MM.1S (cell line): ENCODE measurements around the gene MFRP.

Experiments used
- CTCF ChIP-seq: fragments of 300-600 bp; sonication (generic); IDR thresholded peaks from 2 replicates; pipeline ENCODE4 v1.5.1; 2016; ENCODE audit warnings: antibody characterized with exemption, low read length, mixed read lengths
- EZH2phosphoT487 ChIP-seq: fragments of 300-600 bp; sonication (generic); IDR thresholded peaks from 2 replicates; pipeline ENCODE4 v1.6.1; 2018; ENCODE audit warnings: antibody characterized with exemption, low read length

GRCh38 chr11:119322360-119322739 is 24.2 kb downstream of the MFRP start:
- no peak for TF ChIP-seq CTCF
- no peak for TF ChIP-seq EZH2phosphoT487
